CD4-positive, alpha-beta T cell treated with Interleukin-6 for 4 hours (primary cell): Measurements from ENCODE around the gene MARCHF9.
"Not testable (repeated sequence)": the region's sequence is repeated elsewhere in the genome, so short reads cannot be mapped to it uniquely, and the experiment has no call there.

Experiments
- DNase-seq: peaks from one replicate; pipeline ENCODE4 v3.0.0-alpha.2; 2020; ENCODE audit warnings: mixed read lengths

MARCHF9 gene, protein sequence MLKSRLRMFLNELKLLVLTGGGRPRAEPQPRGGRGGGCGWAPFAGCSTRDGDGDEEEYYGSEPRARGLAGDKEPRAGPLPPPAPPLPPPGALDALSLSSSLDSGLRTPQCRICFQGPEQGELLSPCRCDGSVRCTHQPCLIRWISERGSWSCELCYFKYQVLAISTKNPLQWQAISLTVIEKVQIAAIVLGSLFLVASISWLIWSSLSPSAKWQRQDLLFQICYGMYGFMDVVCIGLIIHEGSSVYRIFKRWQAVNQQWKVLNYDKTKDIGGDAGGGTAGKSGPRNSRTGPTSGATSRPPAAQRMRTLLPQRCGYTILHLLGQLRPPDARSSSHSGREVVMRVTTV

DNA sequence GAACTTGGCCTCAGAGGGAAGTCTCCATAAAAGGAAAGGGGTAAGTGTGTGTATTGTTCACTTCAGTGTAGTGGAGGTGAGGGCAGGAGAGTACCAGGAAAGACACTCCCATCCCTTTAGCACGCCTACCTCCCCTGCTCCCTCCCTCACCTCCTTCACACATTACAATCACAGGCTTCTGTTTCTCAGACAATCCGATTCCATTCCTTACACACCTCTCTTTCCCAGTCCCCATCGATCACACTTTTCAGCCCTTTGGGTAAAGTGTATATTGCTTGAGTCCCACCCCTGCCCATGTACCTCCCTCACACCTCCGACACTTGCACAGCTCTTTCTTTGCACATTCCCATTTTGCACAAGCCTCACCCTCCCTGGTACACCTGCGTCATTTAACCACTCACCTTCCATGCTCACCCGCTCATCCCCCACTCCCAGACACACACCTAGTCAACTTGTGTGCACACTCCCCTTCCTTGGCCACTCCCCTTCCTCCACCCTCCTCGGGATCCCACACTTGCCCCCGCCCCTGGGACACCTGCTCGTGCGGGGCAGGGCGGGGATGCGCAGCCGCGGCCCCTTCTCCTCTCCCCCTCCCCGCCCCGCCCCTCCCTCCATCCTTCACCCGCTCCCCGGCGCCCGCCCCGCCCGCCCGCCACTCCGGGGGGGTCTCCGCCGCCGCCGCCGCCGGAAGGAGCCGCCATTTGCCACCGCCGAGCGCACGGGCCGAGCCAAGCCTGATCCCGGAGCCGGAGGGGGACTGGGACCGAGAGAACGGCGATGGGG is at the start of gene MARCHF9:
Gene MARCHF9 (plus strand): TSS at position 693 of the 783 bp plus-strand sequence. CDS start 426 bp downstream, outside the sequence.
- DNase-seq: peak; percentile 96

DNA sequence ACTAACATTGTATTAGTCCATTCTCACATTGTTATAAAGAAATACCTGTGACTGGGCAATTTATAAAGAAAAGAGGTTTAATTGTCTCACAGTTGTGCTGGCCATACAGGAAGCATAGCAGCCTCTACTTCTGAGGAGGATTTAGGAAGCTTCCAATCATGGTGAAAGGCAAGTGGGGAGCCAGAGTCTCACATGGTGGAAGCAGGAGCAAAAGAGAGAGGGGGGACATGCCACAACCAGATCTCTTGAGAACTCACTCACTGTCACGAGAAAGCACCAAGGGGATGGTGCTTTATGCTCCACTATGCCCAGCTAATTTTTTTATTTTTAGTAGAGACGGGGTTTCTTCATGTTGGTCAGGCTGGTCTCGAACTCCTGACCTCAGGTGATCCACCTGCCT is 47.7 kb upstream of the MARCHF9 start:
- DNase-seq: no peak

DNA sequence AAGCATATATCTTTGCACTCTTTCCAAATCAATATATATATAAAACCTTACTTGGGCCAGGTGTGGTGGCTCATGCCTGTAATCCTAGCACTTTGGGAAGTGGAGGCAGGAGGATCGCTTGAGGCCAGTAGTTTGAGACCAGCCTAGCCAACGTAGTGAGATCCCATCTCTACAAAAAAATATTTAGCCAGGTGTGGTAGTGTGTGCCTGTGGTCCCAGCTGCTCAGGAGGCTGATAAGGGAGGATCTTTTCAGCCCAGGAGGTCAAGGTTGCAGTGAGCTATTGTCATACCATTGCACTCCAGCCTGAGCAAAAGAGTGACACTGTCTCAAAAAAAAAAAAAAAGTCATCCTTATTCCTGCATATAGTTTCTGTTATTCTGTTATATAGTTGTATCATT is 46.6 kb upstream of the MARCHF9 start:
- DNase-seq: no peak

DNA sequence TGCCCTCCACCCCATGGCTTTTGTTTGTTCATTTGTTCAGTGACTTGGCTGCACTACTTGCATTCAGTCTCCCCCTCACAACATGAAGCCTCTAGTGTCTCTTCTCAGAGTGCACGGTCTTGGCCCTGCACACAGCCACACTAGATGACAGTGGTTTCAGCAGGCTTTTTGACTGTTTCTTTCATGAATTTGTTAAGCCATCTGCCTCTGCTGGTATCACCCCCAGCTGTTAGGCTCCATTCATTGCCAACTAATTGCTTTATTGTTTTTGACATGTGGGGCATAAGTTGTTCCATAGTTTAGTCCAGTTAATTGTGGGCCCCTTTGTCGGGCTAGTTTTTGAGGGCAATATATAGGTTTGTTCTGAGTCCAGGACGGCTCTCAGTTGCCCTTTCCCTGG is 42.2 kb upstream of the MARCHF9 start:
- DNase-seq: no peak

DNA sequence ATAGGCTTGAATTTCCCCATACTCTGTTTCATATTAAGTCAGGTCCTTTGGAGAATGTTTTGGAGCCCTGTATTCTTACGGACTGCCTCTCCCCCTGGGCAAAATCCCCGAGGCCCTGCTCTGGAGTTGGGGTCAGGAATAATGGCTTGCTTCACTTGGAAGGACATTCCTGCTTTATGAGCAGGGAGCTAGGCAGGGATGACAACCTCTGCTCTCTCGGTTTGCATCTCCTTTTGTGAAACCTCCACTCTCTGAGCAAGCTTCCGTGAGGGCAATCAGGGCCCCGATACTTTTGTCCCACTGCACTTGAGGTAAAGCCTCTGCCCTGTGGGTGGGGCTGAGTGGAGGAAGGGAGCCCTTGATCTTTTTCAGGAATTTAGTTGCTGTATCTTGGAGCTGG is 41.7 kb upstream of the MARCHF9 start:
- DNase-seq: no peak

DNA sequence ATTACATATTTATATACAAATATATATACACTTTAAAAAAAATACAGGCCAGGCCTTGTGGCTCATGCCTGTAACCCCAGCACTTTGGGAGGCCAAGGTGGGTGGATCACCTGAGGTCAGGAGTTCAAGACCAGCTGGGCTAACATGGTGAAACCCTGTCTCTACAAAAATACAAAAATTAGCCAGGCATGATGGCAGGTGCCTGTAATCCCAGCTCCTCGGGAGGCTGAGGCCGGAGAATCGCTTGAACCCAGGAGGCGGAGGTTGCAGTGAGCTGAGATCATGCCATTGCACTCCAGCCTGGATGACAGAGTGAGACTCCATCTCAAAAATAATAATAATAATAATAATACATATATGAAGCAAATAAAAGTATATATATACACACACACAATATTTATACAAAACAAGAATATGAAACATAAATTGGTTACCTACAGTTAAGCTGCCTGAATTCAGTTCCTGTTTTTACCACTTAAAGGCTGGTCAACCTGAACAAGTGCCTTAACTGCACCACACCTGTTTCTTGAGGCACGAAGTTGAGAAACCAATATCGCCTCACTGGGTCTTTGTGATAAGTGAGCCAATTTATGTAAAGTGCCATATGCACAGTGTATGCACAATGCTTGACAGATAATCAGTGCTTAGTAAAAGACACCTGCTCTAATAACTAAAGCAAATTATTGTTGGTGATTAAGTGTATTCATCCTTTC is 39.7 kb upstream of the MARCHF9 start:
- DNase-seq: not testable (repeated sequence)

DNA sequence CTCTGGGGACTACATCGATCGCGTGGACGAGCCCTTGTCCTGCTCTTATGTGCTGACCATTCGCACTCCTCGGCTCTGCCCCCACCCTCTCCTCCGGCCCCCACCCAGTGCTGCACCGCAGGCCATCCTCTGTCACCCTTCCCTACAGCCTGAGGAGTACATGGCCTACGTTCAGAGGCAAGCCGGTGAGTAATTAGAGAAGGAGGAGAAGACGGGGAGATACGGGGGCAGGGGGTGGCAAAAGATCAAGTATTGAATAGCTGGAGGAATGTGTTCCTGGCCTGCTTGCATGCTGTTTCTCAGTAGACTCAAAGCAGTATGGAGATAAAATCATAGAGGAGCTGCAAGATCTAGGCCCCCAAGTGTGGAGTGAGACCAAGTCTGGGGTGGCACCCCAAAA is 39.1 kb upstream of the MARCHF9 start:
- no peak for DNase-seq

DNA sequence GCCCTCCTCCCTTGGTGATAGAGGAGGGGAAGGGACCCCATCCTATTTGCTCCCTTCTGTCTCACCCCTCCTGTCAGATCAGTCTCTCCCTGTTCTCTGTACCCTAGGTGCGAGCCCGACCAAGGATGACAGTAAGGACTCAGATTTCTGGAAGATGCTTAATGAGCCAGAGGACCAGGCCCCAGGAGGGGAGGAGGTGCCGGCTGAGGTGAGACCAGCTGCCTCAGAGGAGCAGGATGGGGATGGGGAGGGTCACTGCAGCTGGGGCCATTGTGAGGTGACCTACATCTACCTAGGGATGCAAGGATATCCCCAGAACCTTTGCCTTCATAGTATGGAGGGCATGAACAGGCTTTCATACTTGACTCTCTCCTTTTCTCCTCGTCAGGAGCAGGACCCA is 38.6 kb upstream of the MARCHF9 start:
- no peak for DNase-seq

DNA sequence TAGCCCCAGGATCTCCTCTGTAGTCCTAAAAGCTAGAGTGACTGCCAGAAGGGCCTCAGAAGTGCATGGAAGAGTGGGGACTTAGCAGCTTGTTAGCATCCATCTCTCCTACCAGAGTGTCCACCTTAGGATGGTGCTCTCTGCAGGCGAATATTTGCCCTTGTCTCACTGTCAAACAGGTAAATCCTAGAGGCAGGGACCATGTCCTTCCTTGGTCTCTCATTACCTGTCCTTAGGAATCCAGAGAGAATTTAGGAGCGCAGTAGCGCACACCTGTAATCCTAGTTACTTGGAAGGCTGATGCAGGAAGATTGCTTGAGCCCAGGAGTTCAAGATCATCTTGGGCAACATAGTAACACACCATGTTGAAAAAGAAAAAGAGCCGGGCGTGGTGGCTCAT is 37.8 kb upstream of the MARCHF9 start:
- no peak for DNase-seq

DNA sequence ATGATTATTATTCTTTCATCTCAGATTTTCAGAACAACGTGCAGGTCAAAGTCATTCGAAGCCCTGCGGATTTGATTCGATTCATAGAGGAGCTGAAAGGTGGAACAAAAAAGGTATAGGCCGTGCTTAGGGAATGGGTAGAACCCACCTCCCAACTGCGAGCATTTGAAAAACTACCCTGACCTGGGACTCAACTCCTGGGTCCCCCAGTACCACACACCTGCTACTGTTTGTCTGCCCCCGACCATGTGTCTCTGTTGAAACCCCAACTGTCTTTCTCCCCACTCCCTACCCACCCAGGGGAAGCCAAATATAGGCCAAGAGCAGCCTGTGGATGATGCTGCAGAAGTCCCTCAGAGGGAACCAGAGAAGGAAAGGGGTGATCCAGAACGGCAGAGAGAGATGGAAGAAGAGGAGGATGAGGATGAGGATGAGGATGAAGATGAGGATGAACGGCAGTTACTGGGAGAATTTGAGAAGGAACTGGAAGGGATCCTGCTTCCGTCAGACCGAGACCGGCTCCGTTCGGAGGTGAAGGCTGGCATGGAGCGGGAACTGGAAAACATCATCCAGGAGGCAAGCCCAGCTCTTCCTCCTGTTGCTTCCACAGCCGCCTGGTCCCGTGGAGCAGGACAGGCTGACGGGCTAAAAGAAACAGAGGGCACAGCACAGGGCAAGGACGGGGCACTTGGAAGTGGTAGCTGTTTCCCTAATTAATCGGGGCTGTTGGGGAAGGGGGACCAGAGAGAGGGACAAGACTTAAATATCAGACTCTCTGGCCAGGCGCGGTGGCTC is 36.9 kb upstream of the MARCHF9 start:
- DNase-seq: no peak

DNA sequence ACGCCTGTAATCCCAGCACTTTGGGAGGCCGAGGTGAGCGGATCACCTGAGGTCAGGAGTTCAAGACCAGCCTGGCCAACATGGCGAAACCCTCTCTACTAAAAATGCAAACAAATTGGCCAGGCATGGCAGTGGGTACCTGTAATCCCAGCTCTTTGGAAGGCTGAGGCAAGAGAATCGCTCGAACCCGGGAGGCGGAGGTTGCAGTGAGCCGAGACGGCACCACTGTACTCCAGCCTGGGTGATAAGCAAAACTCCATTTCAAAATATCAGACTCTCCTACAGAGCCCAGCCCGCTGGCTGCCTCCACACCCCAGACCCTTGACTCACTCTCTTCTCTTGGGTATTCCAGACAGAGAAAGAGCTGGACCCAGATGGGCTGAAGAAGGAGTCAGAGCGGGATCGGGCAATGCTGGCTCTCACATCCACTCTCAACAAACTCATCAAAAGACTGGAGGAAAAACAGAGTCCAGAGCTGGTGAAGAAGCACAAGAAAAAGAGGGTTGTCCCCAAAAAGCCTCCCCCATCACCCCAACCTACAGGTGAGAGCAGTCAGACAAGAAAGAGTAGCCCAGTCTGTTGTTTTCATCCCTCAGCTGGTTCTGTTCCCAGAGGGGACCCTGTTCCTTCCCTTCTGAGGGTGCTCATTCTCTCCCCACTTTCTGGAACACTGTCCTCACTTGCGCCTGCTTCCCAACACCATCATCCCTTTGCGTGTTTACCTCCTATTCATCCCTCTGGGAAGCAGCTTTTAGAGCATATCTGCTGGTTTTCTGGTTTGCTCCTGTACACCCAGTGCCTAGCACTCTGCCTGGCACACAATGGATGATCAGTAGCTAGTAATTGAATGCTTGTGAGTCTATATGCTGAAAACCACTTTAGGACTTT is 36.0 kb upstream of the MARCHF9 start:
- no peak for DNase-seq

DNA sequence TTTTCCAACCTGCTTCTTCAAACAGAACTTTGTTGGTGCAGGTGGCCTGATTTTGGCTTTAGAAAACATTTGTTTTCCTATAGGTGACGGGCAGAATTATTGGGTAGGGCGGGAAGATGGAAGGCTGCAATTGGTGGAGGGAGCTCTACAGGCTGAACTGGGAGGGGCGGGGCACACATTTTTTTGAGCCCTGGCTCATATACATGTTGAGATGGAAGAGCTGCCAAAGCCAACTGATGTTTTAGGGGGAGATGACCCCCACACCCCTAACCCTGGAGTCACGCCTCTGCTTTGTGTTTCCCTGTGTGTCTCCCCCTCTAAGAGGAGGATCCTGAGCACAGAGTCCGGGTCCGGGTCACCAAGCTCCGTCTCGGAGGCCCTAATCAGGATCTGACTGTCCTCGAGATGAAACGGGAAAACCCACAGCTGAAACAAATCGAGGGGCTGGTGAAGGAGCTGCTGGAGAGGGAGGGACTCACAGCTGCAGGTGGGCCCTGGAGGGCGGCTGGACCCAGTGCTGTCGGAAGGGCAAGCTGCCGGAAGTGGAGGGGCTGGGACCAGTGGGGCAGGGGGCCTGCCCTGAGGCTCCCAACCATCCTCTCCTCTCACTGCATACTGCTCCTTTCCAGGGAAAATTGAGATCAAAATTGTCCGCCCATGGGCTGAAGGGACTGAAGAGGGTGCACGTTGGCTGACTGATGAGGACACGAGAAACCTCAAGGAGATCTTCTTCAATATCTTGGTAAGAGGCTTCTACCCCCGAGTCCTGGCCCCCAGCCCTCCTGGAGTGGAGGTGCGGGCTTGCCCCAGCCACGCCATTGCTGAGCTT is 34.9 kb upstream of the MARCHF9 start:
- no peak for DNase-seq

DNA sequence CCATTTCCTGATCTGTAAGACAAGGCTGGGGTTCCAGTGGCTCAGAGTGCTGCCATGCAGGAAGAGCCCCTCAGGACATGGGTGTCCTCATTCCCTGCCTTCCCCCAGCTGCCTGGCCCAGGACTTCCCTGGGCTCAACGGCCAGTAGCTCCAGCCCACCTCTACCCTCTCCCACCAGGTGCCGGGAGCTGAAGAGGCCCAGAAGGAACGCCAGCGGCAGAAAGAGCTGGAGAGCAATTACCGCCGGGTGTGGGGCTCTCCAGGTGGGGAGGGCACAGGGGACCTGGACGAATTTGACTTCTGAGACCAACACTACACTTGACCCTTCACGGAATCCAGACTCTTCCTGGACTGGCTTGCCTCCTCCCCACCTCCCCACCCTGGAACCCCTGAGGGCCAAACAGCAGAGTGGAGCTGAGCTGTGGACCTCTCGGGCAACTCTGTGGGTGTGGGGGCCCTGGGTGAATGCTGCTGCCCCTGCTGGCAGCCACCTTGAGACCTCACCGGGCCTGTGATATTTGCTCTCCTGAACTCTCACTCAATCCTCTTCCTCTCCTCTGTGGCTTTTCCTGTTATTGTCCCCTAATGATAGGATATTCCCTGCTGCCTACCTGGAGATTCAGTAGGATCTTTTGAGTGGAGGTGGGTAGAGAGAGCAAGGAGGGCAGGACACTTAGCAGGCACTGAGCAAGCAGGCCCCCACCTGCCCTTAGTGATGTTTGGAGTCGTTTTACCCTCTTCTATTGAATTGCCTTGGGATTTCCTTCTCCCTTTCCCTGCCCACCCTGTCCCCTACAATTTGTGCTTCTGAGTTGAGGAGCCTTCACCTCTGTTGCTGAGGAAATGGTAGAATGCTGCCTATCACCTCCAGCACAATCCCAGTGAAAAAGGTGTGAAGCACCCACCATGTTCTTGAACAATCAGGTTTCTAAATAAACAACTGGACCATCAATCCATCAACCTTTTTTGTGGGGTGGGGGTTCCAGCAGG is 34.0 kb upstream of the MARCHF9 start:
- DNase-seq: no peak

DNA sequence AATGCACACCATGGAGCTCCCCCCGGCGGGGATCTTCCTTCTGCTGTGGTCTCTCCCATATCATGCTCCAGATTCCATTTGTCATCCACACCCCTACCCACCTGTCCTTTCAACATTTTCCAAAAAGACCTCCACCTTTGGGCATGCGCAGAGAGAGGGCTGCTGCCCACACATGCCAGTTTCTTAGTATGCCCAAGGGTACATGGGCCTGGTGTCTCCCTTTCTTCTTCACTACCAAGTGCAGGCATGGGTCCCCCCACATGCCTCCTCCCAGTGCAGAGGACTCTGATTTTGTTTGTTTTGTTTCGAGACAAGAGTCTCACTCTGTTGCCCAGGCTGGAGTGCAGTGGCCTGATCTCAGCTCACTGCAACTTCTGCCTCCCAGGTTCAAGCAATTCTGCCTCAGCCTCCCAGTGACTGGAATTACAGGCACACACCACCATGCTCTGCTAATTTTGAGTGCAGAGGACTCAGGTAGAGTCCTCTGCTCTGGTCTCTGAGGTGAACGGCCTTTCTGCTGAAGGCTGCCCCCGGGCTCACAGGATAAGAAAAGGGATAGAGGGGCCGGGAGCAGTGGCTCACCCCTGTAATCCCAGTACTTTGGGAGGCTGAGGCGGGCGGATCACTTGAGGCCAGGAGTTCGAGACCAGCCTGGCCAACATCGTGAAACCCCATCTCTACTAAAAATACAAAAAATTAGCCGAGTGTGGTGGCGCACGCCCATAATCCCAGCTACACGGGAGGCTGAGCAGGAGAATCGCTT is 32.9 kb upstream of the MARCHF9 start:
- DNase-seq: not testable (repeated sequence)

DNA sequence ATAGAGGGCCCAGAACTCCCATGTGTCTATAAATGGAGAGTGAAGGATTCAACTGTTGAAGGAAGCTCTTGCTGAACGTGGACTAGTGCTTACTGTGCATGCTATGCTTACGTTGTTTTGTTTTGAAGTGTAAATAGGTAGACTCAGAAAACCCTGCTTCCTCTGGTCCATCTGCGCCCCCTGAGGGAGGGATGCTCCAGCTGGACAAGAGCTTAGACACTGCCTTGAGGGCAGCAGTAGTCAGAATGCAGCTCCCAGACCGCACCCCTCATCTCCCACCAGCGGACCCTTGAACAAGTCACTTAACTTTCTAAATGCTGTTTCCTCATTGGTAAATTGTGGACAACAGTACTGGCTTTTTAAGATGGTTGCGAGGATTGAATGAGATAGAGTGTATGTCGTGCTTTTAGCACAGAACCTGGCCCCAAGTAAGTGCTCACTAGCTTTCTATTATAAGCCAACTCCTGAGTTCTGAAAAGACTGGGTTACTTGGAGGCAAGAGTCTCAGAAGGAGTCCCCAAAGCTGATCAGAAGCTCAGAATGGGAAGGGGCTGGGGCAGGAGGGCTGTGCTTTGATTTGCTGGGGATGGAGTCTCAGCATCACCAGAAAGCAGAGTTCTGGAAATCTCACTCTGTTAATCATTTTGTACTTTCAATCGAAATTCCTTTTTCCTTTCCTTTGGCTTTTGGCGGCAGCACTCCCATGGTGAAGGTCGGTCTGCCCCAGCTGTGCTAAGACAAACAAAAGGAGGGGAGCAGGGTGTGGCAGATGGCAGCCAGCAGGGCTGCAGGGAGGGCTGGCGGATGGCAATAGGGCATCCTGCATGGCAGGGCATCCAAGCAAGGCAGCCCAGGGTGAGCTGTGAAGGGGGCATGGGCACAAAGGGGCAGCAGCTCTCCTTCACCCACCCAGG is 31.9 kb upstream of the MARCHF9 start:
- DNase-seq: no peak

DNA sequence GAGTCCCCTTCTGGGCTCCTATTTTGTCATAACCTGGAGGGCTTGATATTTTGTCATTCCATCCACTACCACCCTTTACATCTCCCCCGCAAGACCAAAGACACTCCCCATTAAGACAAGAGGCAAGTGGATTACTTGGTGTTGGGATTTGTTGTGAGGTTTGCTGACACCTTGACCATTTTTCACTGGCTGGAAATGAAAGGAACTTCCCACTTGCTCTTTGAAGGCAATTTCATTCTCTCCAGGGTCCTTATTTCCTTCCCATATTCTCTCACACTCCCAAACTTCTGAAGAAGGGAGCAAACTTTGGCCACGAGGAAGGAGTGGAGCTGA is 31.3 kb upstream of the MARCHF9 start:
- no peak for DNase-seq

DNA sequence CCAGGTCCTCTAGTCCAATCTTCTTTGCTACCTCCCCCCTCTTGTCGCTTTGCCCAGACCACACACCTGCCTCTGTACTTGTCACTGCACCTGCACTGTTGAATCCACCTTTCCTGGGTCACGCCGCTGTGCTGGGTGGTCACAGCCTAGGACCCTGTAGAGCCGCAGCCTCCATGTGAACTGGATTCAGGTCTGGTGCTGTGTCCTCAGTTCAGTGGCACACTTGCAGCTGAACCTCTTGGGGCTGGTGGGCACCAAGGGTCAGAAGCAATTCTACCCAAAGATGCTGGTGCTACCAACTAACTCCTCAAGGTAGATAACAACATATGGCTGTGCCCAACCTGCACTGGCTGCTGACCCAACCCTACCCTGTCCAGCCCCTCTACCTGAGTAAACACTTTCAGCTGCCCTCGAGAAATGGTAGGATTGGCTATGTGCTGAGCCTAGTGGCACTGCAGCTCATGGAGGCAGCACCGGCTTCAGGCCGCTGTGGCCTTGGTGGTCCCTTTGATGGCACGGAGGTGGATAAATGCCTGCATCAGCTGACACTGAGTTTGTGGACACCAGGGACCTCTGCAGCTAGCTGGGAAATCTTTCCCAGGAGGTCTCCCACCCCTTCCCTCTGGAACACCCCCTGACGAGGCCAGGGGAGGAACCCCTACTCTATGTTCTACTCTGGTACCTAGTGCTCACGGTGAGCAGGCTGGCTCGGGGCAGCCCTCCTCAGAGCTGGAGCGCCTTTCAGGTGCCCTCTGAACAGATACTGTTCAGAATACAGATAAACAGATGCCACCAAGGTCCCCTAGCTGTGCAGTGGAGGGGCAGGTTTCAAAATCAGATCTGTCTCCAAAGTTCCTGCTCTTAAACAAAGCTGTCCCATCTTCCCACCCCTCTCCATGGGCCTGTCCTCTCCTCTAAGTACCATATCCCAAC is 30.6 kb upstream of the MARCHF9 start:
- no peak for DNase-seq
